T-helper 1 cell treated with Interleukin-12 subunit alpha and Interleukin-12 subunit beta and Interleukin-4 antibody, amounts not matched to agents 30 ng/mL and 1 ng/mL, for 36 hours (primary cell): ENCODE data around the gene AGTPBP1. TPM values are rescaled to one million over a fixed set of nuclear protein-coding genes. Genes with fewer than 3 reads are reported as not detected.
"Not testable (repeated sequence)": the region's sequence is repeated elsewhere in the genome, so short reads cannot be mapped to it uniquely, and the experiment has no call there.

Experiments used
- intact Hi-C: fragments of 100-400 bp; cut with micrococcal nuclease; formaldehyde crosslinking; loops from one replicate; pipeline ENCODE4 v1.15.1; 2024
- total RNA-seq: library from RNA; stranded (reverse); gene quantifications from 2 replicates; pipeline ENCODE4 v1.2.3, GENCODE V29; 2022

The AGTPBP1 gene
- total RNA-seq, 1 donor from 2014 or later: 29.2 TPM

GRCh38 chr9:85645909-85646627 is 95.7 kb downstream of the AGTPBP1 start:
- intact Hi-C loops: no loop called here

GRCh38 chr9:85640425-85640824 is 101.3 kb downstream of the AGTPBP1 start:
- intact Hi-C loops: no loop called here

GRCh38 chr9:85639675-85640186 is 102.0 kb downstream of the AGTPBP1 start:
- intact Hi-C loops: no loop called here

GRCh38 chr9:85631809-85632208 is 109.9 kb downstream of the AGTPBP1 start:
- intact Hi-C loops: no loop called here

GRCh38 chr9:85630676-85631075 is 111.1 kb downstream of the AGTPBP1 start:
- intact Hi-C loops: no loop called here

GRCh38 chr9:85617141-85617670 is 124.5 kb downstream of the AGTPBP1 start:
- intact Hi-C loops: loop anchor here (10.0 kb wide), 1 partner anchor 168 kb away; no protein-coding TSS in a partner anchor

- intact Hi-C loops: loop anchor here (10.0 kb wide), 1 partner anchor 169 kb away; no protein-coding TSS in a partner anchor
Observed at GRCh38 chr9:85615792-85616191, 126.0 kb downstream of the AGTPBP1 start.

GRCh38 chr9:85610074-85610860 is 131.5 kb downstream of the AGTPBP1 start:
- intact Hi-C loops: loop anchor here (1.0 to 10.0 kb wide), 7 partner anchors 131 to 1213 kb away; partner anchors contain the start of genes AGTPBP1 and NTRK2

- intact Hi-C loops: loop anchor here (10.0 kb wide), 1 partner anchor 1681 kb away; the partner anchor contains the start of gene KIF27
Observed at GRCh38 chr9:85605905-85606304, 135.8 kb downstream of the AGTPBP1 start.

- intact Hi-C loops: loop anchor here (10.0 kb wide), 1 partner anchor 1679 kb away; the partner anchor contains the start of gene KIF27
Observed at GRCh38 chr9:85603936-85604335, 137.8 kb downstream of the AGTPBP1 start.

- intact Hi-C loops: loop anchor here (10.0 kb wide), 1 partner anchor 1678 kb away; the partner anchor contains the start of gene KIF27
Observed at GRCh38 chr9:85602742-85603141, 139.0 kb downstream of the AGTPBP1 start.

- intact Hi-C loops: loop anchor here (10.0 kb wide), 1 partner anchor 1676 kb away; the partner anchor contains the start of gene KIF27
Observed at GRCh38 chr9:85600675-85601263, 141.0 kb downstream of the AGTPBP1 start.

GRCh38 chr9:85599540-85600105 is 142.1 kb downstream of the AGTPBP1 start:
- intact Hi-C loops: loop anchor here (10.0 kb wide), 1 partner anchor 1675 kb away; the partner anchor contains the start of gene KIF27

GRCh38 chr9:85594316-85594715 is 147.4 kb downstream of the AGTPBP1 start:
- intact Hi-C loops: no loop called here

GRCh38 chr9:85586684-85587083 is 155.1 kb downstream of the AGTPBP1 start:
- intact Hi-C loops: no loop called here

GRCh38 chr9:85577353-85577952 is 164.3 kb downstream of the AGTPBP1 start:
- intact Hi-C loops: no loop called here

- intact Hi-C loops: no loop called here
Observed at GRCh38 chr9:85575868-85576267, 165.9 kb downstream of the AGTPBP1 start.

- intact Hi-C loops: not testable (repeated sequence)
Observed at GRCh38 chr9:85573546-85573945, 168.2 kb downstream of the AGTPBP1 start.

- intact Hi-C loops: not testable (repeated sequence)
Observed at GRCh38 chr9:85572917-85573316, 168.8 kb downstream of the AGTPBP1 start.

- intact Hi-C loops: no loop called here
Observed at GRCh38 chr9:85569988-85570387, 171.8 kb downstream of the AGTPBP1 start.
